ENCODE results near the gene UBAC1.

DNA sequence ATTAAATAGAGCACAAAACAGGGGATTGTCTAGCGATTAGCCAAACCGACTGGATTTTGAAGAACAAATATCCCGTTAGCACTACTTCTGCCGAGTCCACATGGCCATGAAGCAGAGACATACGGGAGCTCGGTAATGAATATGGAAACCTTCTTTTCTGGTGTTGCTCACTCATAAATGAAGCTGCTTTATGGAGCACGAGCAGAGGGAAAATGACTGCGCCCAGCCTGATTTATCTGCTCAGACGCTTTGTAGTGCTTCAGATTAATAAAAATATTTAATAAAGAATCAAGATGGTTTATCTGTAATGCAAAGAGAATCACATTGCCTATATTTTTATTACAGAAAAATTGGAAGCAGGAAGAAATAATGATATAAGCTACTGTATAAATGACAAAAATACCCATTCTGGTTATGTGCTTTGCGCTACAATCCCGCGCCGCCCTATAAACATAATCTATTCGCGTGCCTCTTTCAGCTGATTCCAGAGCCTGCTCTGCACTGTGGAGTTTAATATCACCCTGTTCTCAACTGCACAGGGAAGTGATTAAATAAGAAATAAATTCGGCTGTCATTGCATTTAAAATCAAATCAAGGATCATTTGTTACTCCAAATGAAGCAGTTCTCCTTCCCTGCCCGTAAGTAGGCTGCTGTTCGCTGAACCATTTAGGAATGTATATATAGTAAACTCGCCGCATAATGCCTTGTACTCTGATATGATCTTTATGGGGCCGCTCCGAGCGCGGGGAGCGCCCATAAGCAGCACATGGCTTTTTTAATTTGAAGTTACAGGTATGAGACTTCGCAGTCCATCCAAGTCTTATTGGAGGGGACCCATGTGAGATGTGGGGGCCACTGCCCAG is 22.3 kb upstream of the UBAC1 start:
- TF ChIP-seq, protein P1, sequence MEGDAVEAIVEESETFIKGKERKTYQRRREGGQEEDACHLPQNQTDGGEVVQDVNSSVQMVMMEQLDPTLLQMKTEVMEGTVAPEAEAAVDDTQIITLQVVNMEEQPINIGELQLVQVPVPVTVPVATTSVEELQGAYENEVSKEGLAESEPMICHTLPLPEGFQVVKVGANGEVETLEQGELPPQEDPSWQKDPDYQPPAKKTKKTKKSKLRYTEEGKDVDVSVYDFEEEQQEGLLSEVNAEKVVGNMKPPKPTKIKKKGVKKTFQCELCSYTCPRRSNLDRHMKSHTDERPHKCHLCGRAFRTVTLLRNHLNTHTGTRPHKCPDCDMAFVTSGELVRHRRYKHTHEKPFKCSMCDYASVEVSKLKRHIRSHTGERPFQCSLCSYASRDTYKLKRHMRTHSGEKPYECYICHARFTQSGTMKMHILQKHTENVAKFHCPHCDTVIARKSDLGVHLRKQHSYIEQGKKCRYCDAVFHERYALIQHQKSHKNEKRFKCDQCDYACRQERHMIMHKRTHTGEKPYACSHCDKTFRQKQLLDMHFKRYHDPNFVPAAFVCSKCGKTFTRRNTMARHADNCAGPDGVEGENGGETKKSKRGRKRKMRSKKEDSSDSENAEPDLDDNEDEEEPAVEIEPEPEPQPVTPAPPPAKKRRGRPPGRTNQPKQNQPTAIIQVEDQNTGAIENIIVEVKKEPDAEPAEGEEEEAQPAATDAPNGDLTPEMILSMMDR (IDR thresholded peaks at IDR 0.05; ENCODE audit: low read depth, low read length, poor library complexity, severe bottlenecking) = no peak
- no peak for TF ChIP-seq EZH2phosphoT487 (IDR thresholded peaks at IDR 0.05; ENCODE audit: borderline replicate concordance, low read length)
